Measurements from ENCODE around the gene ASIC1.
"Not testable (repeated sequence)": the region's sequence is repeated elsewhere in the genome, so short reads cannot be mapped to it uniquely, and the experiment has no call there.

The ASIC1 gene

DNA sequence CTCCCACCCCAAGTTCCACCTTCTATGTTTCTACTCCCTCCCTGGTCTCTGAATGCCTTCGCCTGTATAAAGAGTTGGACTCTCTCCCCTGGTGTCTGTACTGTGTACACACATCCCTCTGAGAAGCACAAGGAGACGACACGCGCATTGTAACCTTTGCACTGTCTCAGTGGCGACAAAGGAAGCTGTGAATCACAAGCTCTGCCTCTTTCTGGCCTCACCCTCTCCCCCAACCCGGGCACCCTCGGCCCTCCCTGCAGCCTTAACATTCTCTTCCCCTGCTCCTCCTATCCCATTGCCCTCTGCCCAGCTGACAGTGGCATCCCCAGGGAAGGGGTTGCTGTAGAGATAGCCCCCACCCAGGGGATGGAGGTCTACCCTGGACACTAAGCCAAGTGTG lies 25.2 kb downstream of the ASIC1 start:
- POLR2A ChIA-PET: interaction anchor here (0.9 to 1.4 kb wide), 3 partner anchors 15 to 85 kb away, joined by 3 to 6 read pairs (median 4); partner anchors contain the start of genes CERS5 and COX14
- TF ChIP-seq TARDBP (IDR thresholded peaks at IDR 0.05) (no peak), FOXK2 (IDR thresholded peaks at IDR 0.05) (no peak), BHLHE40 (IDR thresholded peaks at IDR 0.05; ENCODE audit: borderline replicate concordance) (no peak), HDGF (IDR thresholded peaks at IDR 0.05; ENCODE audit: borderline replicate concordance) (no peak), L3MBTL2 (conservative IDR thresholded peaks at IDR 0.05) (no peak)
- DNase-seq (ENCODE audit: extremely low spot score): no peak
- CTCF ChIA-PET: interaction anchor here (1.4 to 2.3 kb wide), 2 partner anchors 28 to 29 kb away, joined by 3 to 16 read pairs; partner anchors contain the start of gene COX14

DNA sequence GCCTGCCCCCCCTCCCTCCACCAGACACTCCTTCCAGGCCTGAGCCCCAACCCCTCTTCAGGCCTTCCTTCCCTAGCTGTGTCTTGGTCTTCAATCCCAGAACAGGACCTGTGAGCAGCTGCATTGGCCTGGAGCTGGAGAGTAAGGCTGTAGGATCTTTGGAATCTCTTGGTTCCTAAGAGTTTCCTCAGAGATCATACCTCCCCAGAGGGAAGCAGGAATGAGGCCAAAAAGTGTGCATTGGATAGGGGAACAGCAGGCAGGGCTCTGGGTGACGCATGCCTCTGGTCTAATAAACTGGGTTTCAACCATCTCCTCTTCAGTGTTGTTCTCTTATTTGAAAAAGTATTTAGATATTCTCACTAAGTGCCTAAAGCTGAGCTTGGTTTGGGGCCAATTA lies 25.9 kb downstream of the ASIC1 start:
- DNase-seq (ENCODE audit: extremely low spot score): no peak
- ChIA-PET POLR2A (interaction anchor here (0.9 to 1.4 kb wide), 3 partner anchors 16 to 84 kb away, joined by 3 to 6 read pairs (median 4); partner anchors contain the start of genes CERS5 and COX14), CTCF (interaction anchor here (0.6 to 2.3 kb wide), 2 partner anchors 12 to 27 kb away, joined by 3 to 16 read pairs; partner anchors contain the start of gene COX14)
- TF ChIP-seq FOXM1 (IDR thresholded peaks at IDR 0.05; ENCODE audit: borderline replicate concordance) (no peak), TARDBP (IDR thresholded peaks at IDR 0.05) (no peak), SP1 (IDR thresholded peaks at IDR 0.05) (no peak), CTBP1 (IDR thresholded peaks at IDR 0.05; ENCODE audit: borderline replicate concordance) (no peak), ARNT (IDR thresholded peaks at IDR 0.05) (no peak), L3MBTL2 (conservative IDR thresholded peaks at IDR 0.05) (no peak), FOXK2 (IDR thresholded peaks at IDR 0.05) (no peak), ZNF384 (IDR thresholded peaks at IDR 0.05) (no peak), BHLHE40 (IDR thresholded peaks at IDR 0.05; ENCODE audit: borderline replicate concordance) (no peak), LEF1 (IDR thresholded peaks at IDR 0.05; ENCODE audit: borderline replicate concordance) (no peak), NFRKB (IDR thresholded peaks at IDR 0.05) (no peak)
- TF ChIP-seq, protein P1, sequence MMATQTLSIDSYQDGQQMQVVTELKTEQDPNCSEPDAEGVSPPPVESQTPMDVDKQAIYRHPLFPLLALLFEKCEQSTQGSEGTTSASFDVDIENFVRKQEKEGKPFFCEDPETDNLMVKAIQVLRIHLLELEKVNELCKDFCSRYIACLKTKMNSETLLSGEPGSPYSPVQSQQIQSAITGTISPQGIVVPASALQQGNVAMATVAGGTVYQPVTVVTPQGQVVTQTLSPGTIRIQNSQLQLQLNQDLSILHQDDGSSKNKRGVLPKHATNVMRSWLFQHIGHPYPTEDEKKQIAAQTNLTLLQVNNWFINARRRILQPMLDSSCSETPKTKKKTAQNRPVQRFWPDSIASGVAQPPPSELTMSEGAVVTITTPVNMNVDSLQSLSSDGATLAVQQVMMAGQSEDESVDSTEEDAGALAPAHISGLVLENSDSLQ (IDR thresholded peaks at IDR 0.05): no peak

DNA sequence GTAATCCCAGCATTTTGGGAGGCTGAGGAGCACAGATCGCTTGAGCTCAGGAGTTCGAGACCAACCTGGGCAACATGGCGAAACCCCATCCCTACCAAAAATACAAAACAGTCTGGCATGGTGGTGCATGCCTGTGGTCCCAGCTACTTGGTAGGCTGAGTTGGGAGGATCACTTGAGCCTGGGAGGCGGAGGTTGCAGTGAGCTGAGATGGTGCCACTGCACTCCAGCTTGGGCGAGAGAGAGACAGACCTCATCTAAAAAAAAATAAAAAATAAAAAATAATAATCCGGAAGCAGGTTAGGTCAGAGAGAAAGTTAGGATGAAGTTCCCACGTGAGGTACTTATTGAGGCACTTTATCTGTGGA lies 27.0 kb downstream of the ASIC1 start:
- POLR2A ChIA-PET: interaction anchor here (0.6 to 2.6 kb wide), 29 partner anchors 9 to 343 kb away, joined by 3 to 56 read pairs (median 4); partner anchors contain the start of genes CERS5, COX14, RACGAP1 and TMBIM6
- CTCF ChIA-PET: interaction anchor here (0.5 to 2.3 kb wide), 15 partner anchors 12 to 563 kb away, joined by 3 to 16 read pairs (median 4); partner anchors contain the start of gene COX14
- not testable (repeated sequence) for DNase-seq (ENCODE audit: extremely low spot score)

DNA sequence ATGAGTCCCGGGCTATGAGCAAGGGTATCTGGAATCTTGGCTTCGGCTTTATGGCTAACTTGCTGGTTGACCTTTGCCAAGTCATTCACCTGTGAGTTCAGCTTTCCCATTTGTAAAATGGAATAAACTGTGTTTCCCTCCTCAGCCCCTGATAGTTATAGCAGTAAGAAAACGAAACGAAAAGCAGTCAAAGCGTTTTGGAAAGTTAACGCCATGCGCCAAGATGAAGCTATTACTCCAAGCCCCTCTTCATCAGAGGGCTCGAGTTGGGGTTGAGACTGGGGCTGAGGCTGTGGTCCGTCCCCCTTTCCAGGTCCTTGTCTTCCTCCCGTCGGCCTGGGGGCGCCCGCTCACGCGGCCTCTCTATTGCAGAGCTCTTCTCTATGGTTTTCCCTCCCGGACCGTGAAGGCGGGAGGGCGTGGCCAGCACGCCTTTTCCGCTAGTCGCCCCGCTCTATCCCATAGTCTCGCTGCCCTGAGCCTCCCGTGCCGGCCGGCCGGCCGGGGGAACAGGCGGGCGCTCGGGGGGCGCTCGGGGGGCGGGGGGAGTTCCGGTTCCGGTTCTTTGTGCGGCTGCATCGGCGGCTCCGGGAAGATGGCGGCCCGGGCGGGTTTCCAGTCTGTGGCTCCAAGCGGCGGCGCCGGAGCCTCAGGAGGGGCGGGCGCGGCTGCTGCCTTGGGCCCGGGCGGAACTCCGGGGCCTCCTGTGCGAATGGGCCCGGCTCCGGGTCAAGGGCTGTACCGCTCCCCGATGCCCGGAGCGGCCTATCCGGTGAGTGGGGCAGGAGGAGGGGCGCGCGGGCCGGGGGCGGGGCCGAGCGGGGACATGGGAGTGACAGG lies 27.6 kb downstream of the ASIC1 start, which contains the start of gene SMARCD1:
SMARCD1 (plus strand) TSS at position 568 of the 840 bp plus-strand sequence; CDS start at position 596, 28 bp downstream.
- TF ChIP-seq ARNT (IDR thresholded peaks at IDR 0.05) (no peak), SP1 (IDR thresholded peaks at IDR 0.05) (no peak), BHLHE40 (IDR thresholded peaks at IDR 0.05; ENCODE audit: borderline replicate concordance) (no peak), HDGF (IDR thresholded peaks at IDR 0.05; ENCODE audit: borderline replicate concordance) (no peak), LEF1 (IDR thresholded peaks at IDR 0.05; ENCODE audit: borderline replicate concordance) (no peak), FOXK2 (IDR thresholded peaks at IDR 0.05) (no peak), CTBP1 (IDR thresholded peaks at IDR 0.05; ENCODE audit: borderline replicate concordance) (no peak), FOXM1 (IDR thresholded peaks at IDR 0.05; ENCODE audit: borderline replicate concordance) (no peak), TARDBP (IDR thresholded peaks at IDR 0.05) (no peak), SUZ12 (IDR thresholded peaks at IDR 0.05) (no peak), ZNF384 (IDR thresholded peaks at IDR 0.05) (no peak), NFRKB (IDR thresholded peaks at IDR 0.05) (no peak), ELF4 (IDR thresholded peaks at IDR 0.05) (no peak), L3MBTL2 (conservative IDR thresholded peaks at IDR 0.05) (no peak)
- TF ChIP-seq, protein P1 (IDR thresholded peaks at IDR 0.05): no peak
- POLR2A ChIA-PET: interaction anchor here (0.6 to 2.6 kb wide), 30 partner anchors 10 to 410 kb away, joined by 3 to 56 read pairs (median 4); partner anchors contain the start of genes CERS5, COX14, RACGAP1 and TMBIM6
- CTCF ChIA-PET: interaction anchor here (0.5 to 2.3 kb wide), 19 partner anchors 11 to 562 kb away, joined by 3 to 16 read pairs (median 4); partner anchors contain the start of gene COX14
- peak; percentile 88 for DNase-seq (ENCODE audit: extremely low spot score)

DNA sequence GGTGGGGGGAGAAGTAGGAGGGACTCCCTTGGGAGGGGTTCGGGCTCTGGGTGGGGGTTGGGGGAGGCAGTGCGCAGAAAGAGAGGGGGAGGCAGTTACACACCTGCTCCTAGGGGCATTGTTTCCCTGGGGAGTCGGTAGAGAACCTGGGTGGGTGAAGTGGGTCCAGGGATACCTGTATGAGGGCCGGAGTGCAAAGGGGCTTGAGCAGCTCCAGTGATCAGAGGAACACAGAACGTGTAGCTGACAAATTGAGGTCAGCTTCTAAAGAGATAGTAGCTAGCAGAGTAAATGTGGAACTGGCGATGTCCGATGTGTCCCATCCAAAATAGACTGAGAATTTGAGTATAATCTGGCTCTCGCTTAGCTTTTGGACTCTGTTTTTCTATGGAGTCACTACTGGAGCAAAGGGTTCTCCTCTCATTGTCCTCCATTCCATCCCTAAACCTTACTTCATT lies 28.2 kb downstream of the ASIC1 start:
- ChIA-PET POLR2A (interaction anchor here (0.6 to 2.6 kb wide), 16 partner anchors 10 to 409 kb away, joined by 3 to 56 read pairs (median 6); partner anchors contain the start of genes CERS5 and COX14), CTCF (interaction anchor here (0.6 to 1.4 kb wide), 7 partner anchors 15 to 216 kb away, joined by 3 to 9 read pairs (median 3); no protein-coding TSS in a partner anchor)
- no peak for DNase-seq (ENCODE audit: extremely low spot score)
- TF ChIP-seq FOXM1 (IDR thresholded peaks at IDR 0.05; ENCODE audit: borderline replicate concordance) (no peak), CTBP1 (IDR thresholded peaks at IDR 0.05; ENCODE audit: borderline replicate concordance) (no peak), SUZ12 (IDR thresholded peaks at IDR 0.05) (no peak), SP1 (IDR thresholded peaks at IDR 0.05) (no peak)
- TF ChIP-seq, protein P1 (IDR thresholded peaks at IDR 0.05): no peak

DNA sequence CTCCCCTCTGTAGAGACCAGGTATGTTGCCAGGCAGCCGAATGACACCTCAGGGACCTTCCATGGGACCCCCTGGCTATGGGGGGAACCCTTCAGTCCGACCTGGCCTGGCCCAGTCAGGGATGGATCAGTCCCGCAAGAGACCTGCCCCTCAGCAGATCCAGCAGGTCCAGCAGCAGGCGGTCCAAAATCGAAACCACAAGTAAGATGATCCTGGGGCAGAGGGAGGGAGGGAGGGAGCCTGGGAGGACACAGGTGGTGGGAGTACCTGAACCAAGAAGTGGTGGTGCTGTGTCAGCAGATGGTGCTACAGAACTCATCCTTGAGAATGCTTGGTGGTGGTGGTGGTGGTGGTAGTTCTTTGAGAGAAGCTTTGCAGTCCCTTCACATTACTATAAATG lies 28.8 kb downstream of the ASIC1 start:
- DNase-seq (ENCODE audit: extremely low spot score): no peak
- no peak for TF ChIP-seq BHLHE40 (IDR thresholded peaks at IDR 0.05; ENCODE audit: borderline replicate concordance)
- TF ChIP-seq CTBP1 (IDR thresholded peaks at IDR 0.05; ENCODE audit: borderline replicate concordance): no peak
- TF ChIP-seq SUZ12 (IDR thresholded peaks at IDR 0.05): no peak
- no peak for TF ChIP-seq FOXK2 (IDR thresholded peaks at IDR 0.05)
- TF ChIP-seq FOXM1 (IDR thresholded peaks at IDR 0.05; ENCODE audit: borderline replicate concordance): no peak
- TF ChIP-seq NFRKB (IDR thresholded peaks at IDR 0.05): no peak
- POLR2A ChIA-PET: interaction anchor here (1.7 to 2.6 kb wide), 5 partner anchors 12 to 90 kb away, joined by 4 to 56 read pairs (median 12); partner anchors contain the start of genes CERS5 and COX14
- CTCF ChIA-PET: interaction anchor here (0.7 kb wide), 1 partner anchor 119 kb away, joined by 3 read pairs; no protein-coding TSS in a partner anchor
